ENCODE measurements around the gene APPL1.

DNA sequence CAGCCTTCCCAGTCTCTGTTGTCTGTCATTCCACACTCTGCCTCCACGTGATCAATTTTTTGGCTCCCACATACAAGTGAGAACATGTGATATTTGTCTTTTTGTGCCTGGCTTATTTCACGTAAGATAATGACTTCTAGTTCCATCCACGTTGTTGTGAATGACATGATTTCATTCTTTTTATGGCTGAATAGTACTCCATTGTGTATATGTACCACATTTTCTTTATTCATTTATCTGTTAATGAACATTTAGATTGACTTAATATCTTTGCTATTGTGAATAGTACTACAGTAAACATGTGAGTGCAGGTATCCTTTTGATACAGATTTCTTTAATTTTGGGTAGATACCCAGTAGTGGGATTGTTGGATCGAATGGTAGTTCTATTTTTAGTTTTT lies 33.6 kb downstream of the APPL1 start:
- TF ChIP-seq, protein P1, sequence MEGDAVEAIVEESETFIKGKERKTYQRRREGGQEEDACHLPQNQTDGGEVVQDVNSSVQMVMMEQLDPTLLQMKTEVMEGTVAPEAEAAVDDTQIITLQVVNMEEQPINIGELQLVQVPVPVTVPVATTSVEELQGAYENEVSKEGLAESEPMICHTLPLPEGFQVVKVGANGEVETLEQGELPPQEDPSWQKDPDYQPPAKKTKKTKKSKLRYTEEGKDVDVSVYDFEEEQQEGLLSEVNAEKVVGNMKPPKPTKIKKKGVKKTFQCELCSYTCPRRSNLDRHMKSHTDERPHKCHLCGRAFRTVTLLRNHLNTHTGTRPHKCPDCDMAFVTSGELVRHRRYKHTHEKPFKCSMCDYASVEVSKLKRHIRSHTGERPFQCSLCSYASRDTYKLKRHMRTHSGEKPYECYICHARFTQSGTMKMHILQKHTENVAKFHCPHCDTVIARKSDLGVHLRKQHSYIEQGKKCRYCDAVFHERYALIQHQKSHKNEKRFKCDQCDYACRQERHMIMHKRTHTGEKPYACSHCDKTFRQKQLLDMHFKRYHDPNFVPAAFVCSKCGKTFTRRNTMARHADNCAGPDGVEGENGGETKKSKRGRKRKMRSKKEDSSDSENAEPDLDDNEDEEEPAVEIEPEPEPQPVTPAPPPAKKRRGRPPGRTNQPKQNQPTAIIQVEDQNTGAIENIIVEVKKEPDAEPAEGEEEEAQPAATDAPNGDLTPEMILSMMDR (IDR thresholded peaks at IDR 0.05) = no peak
- no peak for TF ChIP-seq POLR2A (IDR thresholded peaks at IDR 0.05)
